Astrocyte (in vitro differentiated cells and primary cell): Measurements from ENCODE around the gene P2RY13. TPM values are rescaled to one million over a fixed set of nuclear protein-coding genes. Genes with fewer than 3 reads are reported as not detected.

ENCODE experiments used
- DNase-seq: peaks from one replicate; pipeline ENCODE4 v3.0.0-alpha.2; 2010; ENCODE audit warnings: low read depth
- FAIRE-seq: peaks from 2 replicates; lab custom pipeline; 2011; peaks lifted over from hg19 to GRCh38; lab: Jason Lieb, UNC
- H2AFZ ChIP-seq: 2 replicates; pipeline ENCODE4 v1.6.0; 2012; ENCODE audit warnings: low read depth, low read length, inconsistent platforms
- H3K27ac ChIP-seq: 2 replicates; pipeline ENCODE4 v1.5.1; 2011; ENCODE audit warnings: low read depth, low read length, inconsistent platforms
- H3K27me3 ChIP-seq: 2 replicates; pipeline ENCODE4 v1.6.0; 2011; ENCODE audit warnings: low read length, inconsistent platforms; ENCODE audit not compliant: insufficient read depth
- H3K36me3 ChIP-seq: 2 replicates; pipeline ENCODE4 v1.5.1; 2011; ENCODE audit warnings: low read length, inconsistent platforms; ENCODE audit not compliant: insufficient read depth
- H3K4me1 ChIP-seq: 2 replicates; pipeline ENCODE4 v1.5.1; 2011; ENCODE audit warnings: low read length, inconsistent platforms; ENCODE audit not compliant: insufficient read depth
- H3K4me2 ChIP-seq: 2 replicates; pipeline ENCODE4 v1.6.0; 2012; ENCODE audit warnings: low read length, inconsistent platforms
- H3K4me3 ChIP-seq: 2 replicates; pipeline ENCODE4 v1.5.1; 2011; ENCODE audit warnings: low read depth, mild to moderate bottlenecking, low read length, inconsistent platforms; ENCODE audit not compliant: insufficient read depth
- H3K79me2 ChIP-seq: 2 replicates; pipeline ENCODE4 v1.6.0; 2012; ENCODE audit warnings: mild to moderate bottlenecking, low read length, inconsistent platforms; ENCODE audit not compliant: insufficient read depth
- H3K9ac ChIP-seq: 2 replicates; pipeline ENCODE4 v1.6.0; 2012; ENCODE audit warnings: mild to moderate bottlenecking, low read length, inconsistent platforms
- H3K9me3 ChIP-seq: 2 replicates; pipeline ENCODE4 v1.5.1; 2012; ENCODE audit warnings: low read depth, mild to moderate bottlenecking, low read length, inconsistent platforms; ENCODE audit not compliant: insufficient read depth
- H4K20me1 ChIP-seq: 2 replicates; pipeline ENCODE4 v1.6.0; 2012; ENCODE audit warnings: low read length, inconsistent platforms; ENCODE audit not compliant: insufficient read depth
- H3K27ac Mint-ChIP-seq: one replicate; pipeline ENCODE4 v1.8.0; 2021; ENCODE audit warnings: mild to moderate bottlenecking, mixed read lengths; ENCODE audit not compliant: unreplicated experiment
- H3K27me3 Mint-ChIP-seq: one replicate; pipeline ENCODE4 v1.8.0; 2021; ENCODE audit warnings: low read depth, mixed read lengths; ENCODE audit not compliant: unreplicated experiment
- H3K36me3 Mint-ChIP-seq: one replicate; pipeline ENCODE4 v1.8.0; 2021; ENCODE audit warnings: low read depth, mixed read lengths; ENCODE audit not compliant: unreplicated experiment
- H3K4me1 Mint-ChIP-seq: one replicate; pipeline ENCODE4 v1.8.0; 2021; ENCODE audit warnings: low read depth, mixed read lengths; ENCODE audit not compliant: unreplicated experiment
- H3K4me3 Mint-ChIP-seq: one replicate; pipeline ENCODE4 v1.8.0; 2021; ENCODE audit warnings: mild to moderate bottlenecking, moderate library complexity, mixed read lengths; ENCODE audit not compliant: unreplicated experiment
- H3K9me3 Mint-ChIP-seq: one replicate; pipeline ENCODE4 v1.8.0; 2021; ENCODE audit warnings: mild to moderate bottlenecking, mixed read lengths; ENCODE audit not compliant: unreplicated experiment
- EZH2 ChIP-seq: IDR thresholded peaks from 2 replicates; pipeline ENCODE4 v1.6.1; 2012; ENCODE audit warnings: mild to moderate bottlenecking, low read length, inconsistent platforms; ENCODE audit not compliant: insufficient read depth
- total RNA-seq: library from RNA; stranded (reverse); gene quantifications from 2 replicates; pipeline ENCODE4 v1.2.1, GENCODE V29; 2021
- TF ChIP-seq, protein P1 (sequence below): IDR thresholded peaks from 2 replicates; pipeline ENCODE4 v1.5.1; 2011; ENCODE audit warnings: low read depth, mild to moderate bottlenecking, inconsistent platforms, low read length, moderate library complexity; ENCODE audit not compliant: insufficient read depth

The P2RY13 gene
- total RNA-seq, 1 donor from 2014 or later = not detected

DNA sequence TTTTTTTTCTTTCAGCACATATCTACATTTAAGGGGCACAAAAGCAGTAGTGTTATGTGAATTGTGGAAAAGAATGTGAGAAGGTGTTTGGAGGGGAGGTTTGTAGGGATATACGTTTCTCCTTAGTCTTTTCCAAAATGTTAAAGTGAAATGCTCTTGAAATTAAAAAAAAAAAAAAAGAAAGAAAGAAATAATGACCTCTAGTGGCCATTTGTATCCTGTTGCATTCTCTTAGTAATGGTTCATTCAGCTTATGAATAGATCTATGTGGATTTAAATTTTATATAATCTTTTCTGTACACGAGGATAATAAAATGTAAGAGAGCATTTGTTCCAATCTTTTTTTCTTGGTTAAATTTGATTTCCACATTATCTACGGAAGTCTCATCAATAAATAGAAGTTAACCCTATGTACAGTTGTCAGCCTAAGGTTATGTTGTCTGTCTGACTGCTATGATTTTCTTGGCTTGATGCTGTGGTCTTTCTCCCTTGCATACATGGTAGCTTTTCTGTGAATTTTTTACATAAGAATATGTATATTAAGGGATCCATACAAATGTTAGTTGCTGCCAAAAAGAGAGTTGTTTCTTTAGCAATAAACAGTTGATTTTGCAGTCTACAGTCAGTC is 1.7 kb downstream of the P2RY13 start:
- Histone ChIP-seq H3K79me2 (no peaks in the 10 kb centered on the region), H3K9ac (no peak overlapping the region), H4K20me1 (no peaks in the 10 kb centered on the region), H3K36me3 (no peaks in the 10 kb centered on the region), H3K4me3 (no peak overlapping the region), H3K4me2 (no peak overlapping the region), H2AFZ (no peak overlapping the region), H3K4me1 (no peaks in the 10 kb centered on the region), H3K27ac (no peak overlapping the region), H3K27me3 (no peaks in the 10 kb centered on the region), H3K9me3 (no peaks in the 10 kb centered on the region)
- Mint-ChIP-seq H3K9me3 (no peaks in the 10 kb centered on the region), H3K4me3 (no peak overlapping the region), H3K27me3 (no peaks in the 10 kb centered on the region), H3K36me3 (no peaks in the 10 kb centered on the region), H3K4me1 (no peaks in the 10 kb centered on the region), H3K27ac (no peak overlapping the region)
- FAIRE-seq (no peak), DNase-seq (no peak)
- TF ChIP-seq, protein P1, sequence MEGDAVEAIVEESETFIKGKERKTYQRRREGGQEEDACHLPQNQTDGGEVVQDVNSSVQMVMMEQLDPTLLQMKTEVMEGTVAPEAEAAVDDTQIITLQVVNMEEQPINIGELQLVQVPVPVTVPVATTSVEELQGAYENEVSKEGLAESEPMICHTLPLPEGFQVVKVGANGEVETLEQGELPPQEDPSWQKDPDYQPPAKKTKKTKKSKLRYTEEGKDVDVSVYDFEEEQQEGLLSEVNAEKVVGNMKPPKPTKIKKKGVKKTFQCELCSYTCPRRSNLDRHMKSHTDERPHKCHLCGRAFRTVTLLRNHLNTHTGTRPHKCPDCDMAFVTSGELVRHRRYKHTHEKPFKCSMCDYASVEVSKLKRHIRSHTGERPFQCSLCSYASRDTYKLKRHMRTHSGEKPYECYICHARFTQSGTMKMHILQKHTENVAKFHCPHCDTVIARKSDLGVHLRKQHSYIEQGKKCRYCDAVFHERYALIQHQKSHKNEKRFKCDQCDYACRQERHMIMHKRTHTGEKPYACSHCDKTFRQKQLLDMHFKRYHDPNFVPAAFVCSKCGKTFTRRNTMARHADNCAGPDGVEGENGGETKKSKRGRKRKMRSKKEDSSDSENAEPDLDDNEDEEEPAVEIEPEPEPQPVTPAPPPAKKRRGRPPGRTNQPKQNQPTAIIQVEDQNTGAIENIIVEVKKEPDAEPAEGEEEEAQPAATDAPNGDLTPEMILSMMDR = peak; percentile 55
- TF ChIP-seq EZH2 = no peak

DNA sequence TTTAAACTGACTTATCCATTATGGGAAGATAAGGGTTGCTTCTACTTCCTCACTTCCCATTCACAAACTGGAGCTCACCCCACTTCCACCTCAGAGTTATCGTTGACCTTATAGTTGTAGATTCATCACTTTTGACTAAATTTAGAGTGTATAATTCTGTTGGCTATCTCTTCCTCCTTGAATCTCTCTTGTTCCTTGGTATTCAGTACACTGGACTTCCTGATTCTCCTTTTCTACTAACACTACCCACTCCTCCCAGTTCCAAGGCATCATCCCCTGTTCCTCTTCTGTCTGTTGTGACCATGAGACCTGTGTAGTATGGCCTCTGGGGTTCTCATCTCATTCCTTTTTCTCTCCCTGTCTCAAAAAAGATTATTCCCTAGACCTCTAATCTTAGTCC is 6.8 kb downstream of the P2RY13 start:
- Histone ChIP-seq H3K4me3 (no peak overlapping the region), H3K4me2 (no peak overlapping the region), H3K4me1 (no peaks in the 10 kb centered on the region), H3K27me3 (no peaks in the 10 kb centered on the region), H3K79me2 (no peaks in the 10 kb centered on the region), H2AFZ (no peak overlapping the region), H4K20me1 (no peaks in the 10 kb centered on the region), H3K36me3 (no peaks in the 10 kb centered on the region), H3K9me3 (no peaks in the 10 kb centered on the region), H3K27ac (no peak overlapping the region), H3K9ac (no peak overlapping the region)
- Mint-ChIP-seq H3K9me3 (no peaks in the 10 kb centered on the region), H3K27me3 (no peaks in the 10 kb centered on the region), H3K36me3 (no peaks in the 10 kb centered on the region), H3K4me1 (peaks cover 6% of the 10 kb centered on the region), H3K27ac (no peak overlapping the region), H3K4me3 (no peak overlapping the region)
- DNase-seq = no peak
- no peak for FAIRE-seq
- TF ChIP-seq EZH2 = no peak
- TF ChIP-seq, protein P1 = no peak

DNA sequence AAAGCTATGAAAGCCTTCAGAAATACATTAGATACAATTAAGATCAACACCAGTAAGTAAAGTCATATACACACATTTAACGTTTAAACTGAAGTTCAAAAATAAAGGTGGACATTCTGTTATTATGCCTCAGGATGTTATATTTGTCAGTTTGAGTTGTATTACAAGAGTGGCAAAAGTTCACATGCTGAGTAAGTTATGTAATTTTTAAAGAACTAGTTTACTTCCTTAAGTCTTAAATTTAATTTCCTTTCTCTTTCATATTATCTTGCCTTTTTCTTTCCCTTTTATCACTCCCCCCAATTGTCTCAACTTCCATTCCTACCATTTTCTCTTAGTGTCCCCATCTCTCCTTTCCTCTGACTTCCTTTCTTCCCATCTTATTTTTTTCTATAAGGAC is 7.8 kb downstream of the P2RY13 start:
- Histone ChIP-seq H3K9me3 (no peaks in the 10 kb centered on the region), H4K20me1 (no peaks in the 10 kb centered on the region), H3K27me3 (no peaks in the 10 kb centered on the region), H3K4me2 (no peak overlapping the region), H3K4me1 (peaks cover 3% of the 10 kb centered on the region), H3K36me3 (no peaks in the 10 kb centered on the region), H3K27ac (no peak overlapping the region), H2AFZ (no peak overlapping the region), H3K4me3 (no peak overlapping the region), H3K9ac (no peak overlapping the region), H3K79me2 (no peaks in the 10 kb centered on the region)
- H3K4me1 Mint-ChIP-seq = peaks cover 10% of the 10 kb centered on the region
- DNase-seq = no peak
- TF ChIP-seq EZH2 = no peak
- TF ChIP-seq, protein P1 = no peak
- H3K27me3 Mint-ChIP-seq = no peaks in the 10 kb centered on the region
- no peak overlapping the region for H3K4me3 Mint-ChIP-seq
- FAIRE-seq = no peak
- H3K9me3 Mint-ChIP-seq = no peaks in the 10 kb centered on the region
- no peak overlapping the region for H3K27ac Mint-ChIP-seq
- no peaks in the 10 kb centered on the region for H3K36me3 Mint-ChIP-seq
